DMS 273 (cell line): ENCODE results near the gene ARNT2.
"Not testable (repeated sequence)": the region's sequence is repeated elsewhere in the genome, so short reads cannot be mapped to it uniquely, and the experiment has no call there.

ENCODE experiments used
- DNase-seq: peaks from one replicate; lab custom pipeline; 2025; ENCODE audit not compliant: unreplicated experiment; lab: John Stamatoyannopoulos, UW

Gene ARNT2

DNA sequence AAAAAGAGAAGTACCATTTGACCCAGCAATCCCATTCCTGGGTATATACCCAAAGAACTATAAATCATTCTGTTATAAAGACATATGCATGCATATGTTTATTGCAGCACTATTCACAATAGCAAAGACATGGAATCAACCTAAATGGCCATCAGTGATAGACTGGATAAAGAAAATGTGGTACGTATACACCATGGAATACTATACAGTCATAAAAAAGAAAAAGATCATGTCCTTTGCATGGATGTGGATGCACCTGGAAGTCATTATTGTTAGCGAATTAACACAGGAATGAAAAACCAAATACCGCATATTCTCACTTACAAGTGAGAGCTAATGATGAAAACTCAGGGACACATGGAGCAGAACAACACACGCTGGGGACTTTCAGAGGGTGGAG lies 106.8 kb downstream of the ARNT2 start:
- DNase-seq, result not testable (repeated sequence)

DNA sequence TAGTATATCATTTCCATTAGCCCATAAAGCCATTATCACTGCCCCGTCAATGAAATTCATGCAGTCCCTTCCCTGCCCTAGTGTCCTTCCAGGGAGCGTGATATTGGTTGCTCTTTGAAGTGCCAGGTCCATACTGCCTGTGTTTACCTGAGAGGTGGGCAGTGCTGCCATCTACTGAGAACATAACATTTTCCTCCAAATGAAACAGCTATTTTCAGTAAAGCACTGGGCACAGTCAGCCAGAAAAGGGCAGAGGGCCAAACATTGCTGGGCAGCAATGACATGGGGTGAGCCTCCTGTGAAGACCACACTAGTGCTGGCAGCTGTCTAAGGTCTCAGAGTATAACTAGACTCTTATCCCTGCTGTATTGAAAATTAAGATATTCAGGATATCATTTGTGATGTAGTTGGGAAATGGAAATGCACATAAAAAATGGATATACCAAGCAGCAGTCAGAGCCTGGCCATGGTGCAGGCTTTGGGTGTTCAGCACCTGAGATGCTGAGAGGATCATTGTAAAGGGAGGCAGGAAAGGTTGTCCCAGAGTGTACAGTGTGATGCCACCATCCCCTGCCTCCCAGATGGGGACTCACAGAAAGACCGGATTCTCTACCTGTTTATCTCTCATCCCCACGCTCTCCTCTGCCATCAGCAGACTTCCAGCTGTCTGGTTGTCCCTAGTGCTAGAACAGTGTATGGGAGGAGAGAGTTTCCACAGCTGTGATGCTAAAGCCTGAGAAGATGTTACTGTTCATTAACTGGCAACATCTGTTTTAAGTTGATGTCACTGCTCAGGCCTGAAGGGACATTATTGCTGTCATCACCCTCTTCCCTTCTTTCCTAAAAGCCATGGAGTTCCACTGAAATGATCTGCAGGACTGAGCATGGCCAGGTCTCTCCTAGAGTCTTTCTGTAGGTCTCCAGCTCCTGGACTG lies 108.8 kb downstream of the ARNT2 start:
- peak; percentile 6 for DNase-seq

DNA sequence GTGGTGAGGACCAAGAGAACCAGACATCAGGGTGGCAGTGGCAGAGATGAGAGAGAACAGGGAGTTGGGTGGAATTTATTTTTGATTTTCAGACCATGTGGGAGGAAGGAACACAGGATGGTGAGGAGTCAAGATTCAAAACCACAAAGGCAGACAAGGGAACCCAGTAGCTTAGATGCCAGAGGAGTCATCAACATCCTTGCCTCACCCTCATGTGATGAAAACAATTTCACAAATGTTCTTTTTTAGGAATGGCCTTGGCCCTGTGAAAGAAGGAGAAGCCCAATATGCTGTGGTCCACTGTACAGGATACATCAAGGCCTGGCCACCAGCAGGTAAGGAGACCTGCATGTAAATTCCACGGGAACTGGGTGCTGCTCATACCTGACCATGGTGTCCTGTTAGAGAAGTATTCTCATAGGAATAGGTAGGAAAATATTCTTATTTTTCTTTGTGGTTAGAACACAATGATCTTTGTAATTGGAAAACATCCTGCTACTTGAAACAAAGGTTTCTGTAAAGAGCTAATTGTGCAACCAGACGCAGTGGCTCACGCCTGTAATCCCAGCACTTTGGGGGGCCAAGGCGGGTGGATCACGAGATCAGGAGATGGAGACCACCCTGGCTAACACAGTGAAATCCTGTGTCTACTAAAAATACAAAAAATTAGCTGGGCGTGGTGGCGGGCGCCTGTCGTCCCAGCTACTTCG lies 110.0 kb downstream of the ARNT2 start:
- no peak for DNase-seq

- DNase-seq, result no peak
Observed at GRCh38 chr15:80517290-80517689, 113.1 kb downstream of the ARNT2 start.

- DNase-seq, result no peak
Observed at GRCh38 chr15:80518522-80518921, 114.3 kb downstream of the ARNT2 start.

GRCh38 chr15:80523746-80524145 lies 119.6 kb downstream of the ARNT2 start:
- DNase-seq, result no peak

- DNase-seq, result no peak
Observed at GRCh38 chr15:80525853-80526252, 121.7 kb downstream of the ARNT2 start.

GRCh38 chr15:80526556-80527340 lies 122.6 kb downstream of the ARNT2 start:
- no peak for DNase-seq

GRCh38 chr15:80527406-80527805 lies 123.2 kb downstream of the ARNT2 start:
- no peak for DNase-seq

GRCh38 chr15:80527961-80528360 lies 123.8 kb downstream of the ARNT2 start:
- DNase-seq, result no peak

GRCh38 chr15:80530737-80531365 lies 126.7 kb downstream of the ARNT2 start:
- DNase-seq, result no peak

DNA sequence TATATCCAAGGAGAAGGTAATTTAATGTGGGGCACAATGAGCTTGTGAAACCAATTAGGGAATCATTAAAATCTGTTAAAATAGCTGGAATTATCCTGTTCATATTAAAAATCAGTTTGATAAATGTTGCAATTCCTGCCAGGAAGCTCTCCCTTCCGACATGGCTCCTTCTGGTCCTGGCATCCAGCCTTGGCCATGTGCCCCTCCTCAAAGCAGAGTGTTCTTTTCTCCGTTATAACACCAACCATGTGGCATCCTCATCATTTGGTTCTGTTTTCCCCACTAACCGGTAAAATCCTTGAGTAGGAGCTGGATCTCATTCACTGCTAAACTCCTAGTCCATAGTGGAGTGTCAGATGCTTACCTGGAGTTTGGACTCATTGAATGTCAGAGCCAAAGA lies 127.2 kb downstream of the ARNT2 start:
- no peak for DNase-seq

DNA sequence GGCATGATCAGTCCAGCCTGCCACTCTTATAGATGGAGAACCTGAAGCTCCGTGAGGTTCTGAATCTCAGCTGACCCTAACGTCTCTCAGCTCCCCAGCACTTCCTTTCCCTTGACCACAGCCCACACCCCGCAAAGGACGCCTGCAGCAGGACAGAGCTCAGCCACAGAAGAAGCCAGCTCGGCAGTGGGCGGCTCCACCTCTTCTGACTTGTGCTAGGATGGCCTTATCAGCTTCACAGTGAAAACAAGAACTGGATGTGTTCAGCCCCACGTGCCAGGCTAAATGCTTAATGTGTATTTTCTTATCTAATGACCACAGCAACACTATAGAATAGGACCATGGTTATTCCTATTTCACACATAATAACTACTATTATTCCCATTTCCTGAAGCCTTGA lies 127.6 kb downstream of the ARNT2 start:
- DNase-seq, result no peak

- no peak for DNase-seq
Observed at GRCh38 chr15:80533790-80534333, 129.7 kb downstream of the ARNT2 start.

GRCh38 chr15:80536231-80536630 lies 132.0 kb downstream of the ARNT2 start:
- DNase-seq, result no peak

DNA sequence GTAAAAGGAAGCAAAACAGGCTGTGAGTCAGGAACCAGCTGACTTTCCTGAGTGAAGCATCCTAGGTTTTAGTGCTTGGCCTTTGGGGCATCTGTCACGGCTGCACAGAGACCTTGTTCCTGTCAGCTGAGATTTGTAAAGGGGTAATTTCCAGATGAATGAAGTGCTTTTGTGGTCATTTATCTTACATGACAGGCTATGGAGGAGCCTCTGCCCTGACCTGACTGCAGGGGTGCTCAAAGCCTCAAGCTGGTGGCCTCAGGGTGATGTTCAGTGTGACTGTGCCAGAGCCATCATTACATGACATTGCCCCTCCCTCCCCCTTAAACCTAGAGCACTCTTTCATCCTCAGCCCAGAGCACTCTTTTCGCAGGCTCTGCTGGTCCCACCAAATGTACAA lies 132.5 kb downstream of the ARNT2 start:
- DNase-seq, result no peak

- no peak for DNase-seq
Observed at GRCh38 chr15:80545078-80545477, 140.9 kb downstream of the ARNT2 start.

DNA sequence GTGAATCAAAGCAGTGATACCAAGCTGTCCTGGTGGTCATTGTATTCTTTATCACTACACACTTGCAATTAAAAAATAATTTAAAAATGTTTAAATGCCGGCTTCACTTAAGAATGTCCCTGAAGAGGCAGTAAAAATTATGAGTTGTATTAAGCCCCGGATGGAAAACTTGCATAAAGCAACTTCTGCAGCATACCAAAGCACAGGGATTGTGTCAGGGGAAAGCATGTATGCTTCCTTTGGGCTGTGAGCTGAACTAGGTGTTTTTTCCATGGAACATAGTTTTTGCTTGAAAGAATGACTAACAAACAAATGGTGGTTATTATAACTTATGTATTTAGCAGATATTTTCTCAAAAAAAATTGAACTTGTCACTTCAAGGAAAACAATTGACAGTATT lies 143.1 kb downstream of the ARNT2 start:
- DNase-seq, result no peak

DNA sequence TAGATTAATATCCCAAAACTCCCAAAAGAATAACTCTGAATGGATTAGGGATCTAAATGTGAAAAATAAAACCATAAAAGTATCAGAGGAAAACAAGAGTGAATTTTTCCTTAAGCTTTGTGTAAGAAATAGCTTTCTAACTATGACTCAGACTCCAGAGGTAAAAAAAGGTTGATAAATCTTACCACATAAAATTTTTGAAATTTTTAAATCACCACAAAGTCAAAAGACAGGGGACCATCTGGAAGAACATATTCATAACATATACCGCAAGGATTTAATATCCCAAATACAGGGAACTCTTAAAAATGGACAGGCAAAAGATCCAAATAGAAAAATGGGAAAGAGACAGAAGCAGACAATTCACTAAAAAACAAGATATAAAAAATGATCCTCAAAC lies 145.0 kb downstream of the ARNT2 start:
- no peak for DNase-seq

- DNase-seq, result no peak
Observed at GRCh38 chr15:80549654-80550053, 145.5 kb downstream of the ARNT2 start.
